Upper lobe of right lung (tissue), 1 donor: ENCODE data around the gene PCK2. TPM values are rescaled to one million over a fixed set of nuclear protein-coding genes. Genes with fewer than 3 reads are reported as not detected.
A peak's percentile ranks its signal among the peaks of the same experiment; 100 is the strongest.

Source experiments
- ATAC-seq: fragments of 200-7000 bp; cut with Tn5 transposase; one replicate; pipeline ENCODE4 v1.9.1; 2020; ENCODE audit warnings: mild to moderate bottlenecking, moderate library complexity
- DNase-seq: peaks from one replicate; pipeline ENCODE4 v3.0.0-alpha.2; 2020
- H3K27ac ChIP-seq: fragments of 200-600 bp; one replicate; pipeline ENCODE4 v1.8.0; 2022
- H3K27me3 ChIP-seq: fragments of 200-600 bp; one replicate; pipeline ENCODE4 v1.8.0; 2022; ENCODE audit warnings: mild to moderate bottlenecking
- H3K36me3 ChIP-seq: fragments of 200-600 bp; one replicate; pipeline ENCODE4 v1.8.0; 2022
- H3K4me1 ChIP-seq: fragments of 200-600 bp; one replicate; pipeline ENCODE4 v1.8.0; 2022
- H3K4me3 ChIP-seq: fragments of 200-600 bp; one replicate; pipeline ENCODE4 v1.8.0; 2022; ENCODE audit warnings: mild to moderate bottlenecking
- H3K9me3 ChIP-seq: fragments of 200-600 bp; one replicate; pipeline ENCODE4 v1.8.0; 2022
- CTCF ChIP-seq: fragments of 200-600 bp; IDR thresholded peaks from one replicate; pipeline ENCODE4 v1.8.0; 2022; ENCODE audit warnings: antibody characterized with exemption
- intact Hi-C: fragments of 100-400 bp; cut with DNase I; formaldehyde crosslinking; loops from one replicate; pipeline ENCODE4 v1.11.0; 2022
- total RNA-seq: library from RNA; stranded (reverse); fragmentation: NEBNext Ultra II Directional; extraction: Animal tissue kit (Norgen Biotek cat#: 25700); gene quantifications from one replicate; pipeline ENCODE4 v1.2.1, GENCODE V29; 2021
- donor health status: DM: no; HTN: yes; CAD: no; lungs with severe emphysema.

Gene PCK2
- total RNA-seq, 1 donor from 2014 or later, result 39.9 TPM

GRCh38 chr14:24081739-24082211 lies 12.3 kb upstream of the PCK2 start:
- intact Hi-C loops, result no loop called here
- DNase-seq (no peak), ATAC-seq (no peak)
- H3K27ac ChIP-seq, result peak overlapping the region; percentile 63
- H3K4me3 ChIP-seq, result peak overlapping the region; percentile 60
- TF ChIP-seq CTCF, result no peak
- no peaks in the 10 kb centered on the region for H3K36me3 ChIP-seq
- peaks cover 10% of the 10 kb centered on the region for H3K4me1 ChIP-seq
- no peaks in the 10 kb centered on the region for H3K9me3 ChIP-seq
- no peaks in the 10 kb centered on the region for H3K27me3 ChIP-seq

GRCh38 chr14:24082411-24083080 lies 11.6 kb upstream of the PCK2 start:
- intact Hi-C loops, result no loop called here
- no peaks in the 10 kb centered on the region for H3K9me3 ChIP-seq
- H3K4me3 ChIP-seq, result no peak overlapping the region
- peaks cover 10% of the 10 kb centered on the region for H3K4me1 ChIP-seq
- no peak for TF ChIP-seq CTCF
- ATAC-seq, result no peak
- no peak overlapping the region for H3K27ac ChIP-seq
- H3K36me3 ChIP-seq, result no peaks in the 10 kb centered on the region
- DNase-seq, result no peak
- H3K27me3 ChIP-seq, result no peaks in the 10 kb centered on the region

- H3K4me1 ChIP-seq, result peaks cover 10% of the 10 kb centered on the region
- DNase-seq (no peak), ATAC-seq (no peak)
- intact Hi-C loops, result no loop called here
- no peak overlapping the region for H3K27ac ChIP-seq
- no peak overlapping the region for H3K4me3 ChIP-seq
- no peaks in the 10 kb centered on the region for H3K9me3 ChIP-seq
- H3K27me3 ChIP-seq, result no peaks in the 10 kb centered on the region
- TF ChIP-seq CTCF, result no peak
- H3K36me3 ChIP-seq, result no peaks in the 10 kb centered on the region
Observed at GRCh38 chr14:24083462-24083861, 10.6 kb upstream of the PCK2 start.

GRCh38 chr14:24084440-24084839 lies 9.7 kb upstream of the PCK2 start:
- no peaks in the 10 kb centered on the region for H3K27me3 ChIP-seq
- peaks cover 10% of the 10 kb centered on the region for H3K4me1 ChIP-seq
- ATAC-seq (no peak), DNase-seq (no peak)
- H3K36me3 ChIP-seq, result no peaks in the 10 kb centered on the region
- H3K4me3 ChIP-seq, result no peak overlapping the region
- no peak for TF ChIP-seq CTCF
- intact Hi-C loops, result no loop called here
- H3K27ac ChIP-seq, result no peak overlapping the region
- H3K9me3 ChIP-seq, result no peaks in the 10 kb centered on the region

GRCh38 chr14:24085215-24085614 lies 8.9 kb upstream of the PCK2 start:
- Histone ChIP-seq H3K27ac (no peak overlapping the region), H3K4me3 (no peak overlapping the region), H3K36me3 (no peaks in the 10 kb centered on the region), H3K27me3 (no peaks in the 10 kb centered on the region), H3K4me1 (peaks cover 10% of the 10 kb centered on the region), H3K9me3 (no peaks in the 10 kb centered on the region)
- ATAC-seq (no peak), DNase-seq (no peak)
- intact Hi-C loops, result no loop called here
- no peak for TF ChIP-seq CTCF
